M059J (cell line): ENCODE measurements around the gene CSRNP3. TPM values are rescaled to one million over a fixed set of nuclear protein-coding genes. Genes with fewer than 3 reads are reported as not detected.
A peak's percentile ranks its signal among the peaks of the same experiment; 100 is the strongest.
"Not testable (repeated sequence)": the region's sequence is repeated elsewhere in the genome, so short reads cannot be mapped to it uniquely, and the experiment has no call there.

ENCODE experiments used
- DNase-seq: peaks from one replicate; pipeline ENCODE4 v3.0.0-alpha.2; 2012; ENCODE audit warnings: low read depth
- total RNA-seq: library from RNA; depleted of rRNA; stranded (reverse); fragments of >200 nt; shearing (Covaris generic); gene quantifications from 2 replicates; pipeline ENCODE4 v1.2.3, GENCODE V29; 2014

The CSRNP3 gene
- total RNA-seq, 1 experiment from 2014 or later: 0.32 TPM

- DNase-seq: no peak
Measured at GRCh38 chr2:165587335-165587938, 117.9 kb downstream of the CSRNP3 start.

DNA sequence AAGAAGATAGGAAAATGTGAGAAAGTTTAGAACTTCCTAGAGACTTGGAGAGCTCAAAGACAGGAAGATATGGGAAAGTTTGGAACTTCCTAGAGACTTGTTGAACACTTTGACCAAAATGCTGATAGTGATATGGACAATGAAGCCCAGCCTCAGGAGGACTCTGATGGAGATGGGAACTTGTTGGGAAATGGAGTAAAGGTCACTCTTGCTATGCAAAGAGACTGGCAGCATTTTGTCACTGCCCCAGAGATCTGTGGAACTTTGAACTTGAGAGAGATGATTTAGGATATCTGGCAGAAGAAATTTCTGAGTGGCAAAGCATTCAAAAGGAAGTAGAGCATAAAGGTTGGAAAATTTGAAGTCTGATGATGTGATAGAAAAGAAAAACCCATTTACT, 121.5 kb downstream of the CSRNP3 start:
- not testable (repeated sequence) for DNase-seq

DNA sequence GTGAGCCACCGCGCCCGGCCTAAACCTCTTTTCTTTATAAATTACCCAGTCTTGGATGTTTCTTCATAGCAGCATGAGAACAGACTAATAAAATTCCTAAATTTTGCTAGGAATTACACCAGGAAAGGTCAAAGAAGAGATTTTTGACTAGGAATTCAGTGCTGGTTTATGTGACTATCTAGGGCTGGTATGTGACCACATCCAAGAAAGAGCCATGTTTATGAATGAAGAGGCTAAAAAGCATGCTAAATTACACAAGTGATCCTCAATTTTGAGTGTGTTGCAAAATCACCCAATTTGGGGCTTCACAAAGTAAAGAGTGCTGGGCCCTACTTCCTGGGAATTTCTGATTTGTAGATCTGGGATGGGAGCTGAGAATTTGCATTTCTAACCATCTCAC, 123.6 kb downstream of the CSRNP3 start:
- no peak for DNase-seq

DNA sequence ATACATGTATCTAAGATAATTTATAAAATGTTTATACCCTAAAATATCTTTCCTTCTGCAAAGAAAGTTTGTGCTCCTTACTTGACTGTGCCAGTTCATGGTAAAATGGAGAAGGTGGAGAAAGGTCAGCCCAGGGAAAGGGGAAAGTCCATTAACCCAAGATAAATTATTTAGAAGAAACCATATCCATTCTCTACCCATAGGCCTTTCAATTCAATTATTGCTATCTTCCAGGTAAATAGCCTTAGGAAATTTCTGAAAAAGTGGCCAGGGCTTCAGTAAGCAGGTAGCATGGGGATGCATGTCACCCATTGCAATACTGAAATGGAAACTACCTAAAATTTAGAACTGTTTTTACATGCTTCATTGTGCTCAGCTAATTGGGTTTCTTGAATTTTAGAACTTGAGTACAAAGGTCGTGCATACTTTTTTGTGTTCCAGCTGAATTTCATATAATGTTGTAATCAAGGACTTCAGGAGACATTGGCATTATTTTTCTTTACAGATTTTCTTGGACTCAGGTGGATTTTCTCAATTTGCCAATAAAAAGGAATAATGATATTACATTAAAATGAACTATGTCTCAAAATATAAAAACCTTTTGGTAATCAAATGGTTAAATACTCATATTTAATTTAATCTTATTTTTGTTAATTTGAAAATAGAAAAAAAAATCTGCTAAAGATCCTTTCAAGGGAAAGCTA, 124.9 kb downstream of the CSRNP3 start:
- no peak for DNase-seq

GRCh38 chr2:165594935-165595255, 125.4 kb downstream of the CSRNP3 start:
- DNase-seq: no peak

DNA sequence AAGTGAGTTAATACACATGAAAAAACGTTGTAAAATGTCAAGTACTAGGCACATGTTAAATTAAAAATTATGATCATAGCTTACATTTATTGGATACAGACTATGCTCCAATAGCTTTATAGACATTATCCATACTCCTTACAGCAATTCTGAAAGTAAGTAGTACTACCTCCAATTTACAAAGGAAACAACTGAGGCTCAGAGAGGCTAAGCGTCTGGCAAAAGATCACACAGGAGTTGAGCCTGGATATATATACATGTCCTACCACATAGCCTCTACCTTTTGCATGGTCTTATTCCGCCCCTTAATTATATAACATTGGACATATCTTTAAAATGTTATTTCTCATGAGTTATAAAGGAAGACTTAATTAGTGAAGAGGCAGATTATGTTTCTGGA, 127.3 kb downstream of the CSRNP3 start:
- DNase-seq: no peak

DNA sequence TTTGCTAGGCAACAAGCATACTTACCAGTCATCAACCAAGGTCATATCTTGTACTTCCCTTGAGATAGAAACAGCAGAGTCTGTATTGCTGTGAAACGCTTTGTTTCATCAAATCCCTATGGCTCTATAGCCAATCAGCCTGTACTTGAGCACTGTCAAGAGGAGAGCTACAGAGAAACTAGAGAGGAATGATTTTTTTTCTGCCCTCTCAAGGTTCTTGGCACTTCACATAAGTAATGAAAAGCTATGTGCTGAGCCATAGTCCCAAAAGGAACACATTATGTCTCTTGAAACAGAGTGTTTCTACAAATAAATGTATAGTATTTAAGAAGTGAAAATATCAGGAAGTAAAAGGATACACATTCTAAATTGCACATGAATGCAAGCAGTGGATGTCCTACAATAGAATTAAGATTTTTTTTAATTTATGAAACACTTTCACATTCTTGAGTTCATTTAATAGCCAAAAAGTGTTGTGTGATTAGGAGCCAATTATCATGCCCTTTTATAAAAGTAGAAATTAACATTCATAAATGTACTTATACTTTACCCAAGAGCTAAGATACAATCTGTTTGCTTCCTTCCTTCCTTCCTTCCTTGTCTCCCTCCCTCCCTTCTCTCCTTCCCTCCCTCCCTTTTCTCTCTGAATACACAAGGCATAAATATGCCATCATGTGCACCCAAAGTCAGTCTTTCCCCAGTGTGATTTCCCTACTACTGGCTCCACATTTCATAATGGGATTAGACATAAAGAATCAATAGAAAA, 131.8 kb downstream of the CSRNP3 start:
- DNase-seq: no peak

GRCh38 chr2:165601928-165602521, 132.5 kb downstream of the CSRNP3 start:
- DNase-seq: peak; percentile 58

GRCh38 chr2:165609672-165610071, 140.2 kb downstream of the CSRNP3 start:
- no peak for DNase-seq

DNA sequence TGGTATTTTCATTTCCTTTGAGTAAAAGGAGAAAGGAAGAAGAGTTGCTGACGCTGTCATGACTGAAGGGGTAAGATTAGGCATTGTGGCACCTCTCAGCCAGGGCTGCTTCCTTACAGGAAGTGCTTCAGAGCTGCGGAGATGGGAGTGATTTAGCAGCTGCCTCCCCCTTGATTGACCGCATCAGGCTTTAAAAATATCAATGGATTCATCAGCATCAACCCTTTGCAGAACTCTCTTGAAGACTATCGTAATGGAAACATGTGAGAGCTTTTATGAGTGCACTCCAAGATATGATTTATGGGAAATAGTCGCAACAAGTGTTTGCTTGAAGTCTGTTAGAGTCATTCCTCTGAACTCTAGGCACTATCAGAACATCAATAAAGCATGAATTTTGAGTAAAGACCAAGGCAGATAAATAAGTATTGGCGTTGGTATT, 141.1 kb downstream of the CSRNP3 start:
- DNase-seq: no peak

DNA sequence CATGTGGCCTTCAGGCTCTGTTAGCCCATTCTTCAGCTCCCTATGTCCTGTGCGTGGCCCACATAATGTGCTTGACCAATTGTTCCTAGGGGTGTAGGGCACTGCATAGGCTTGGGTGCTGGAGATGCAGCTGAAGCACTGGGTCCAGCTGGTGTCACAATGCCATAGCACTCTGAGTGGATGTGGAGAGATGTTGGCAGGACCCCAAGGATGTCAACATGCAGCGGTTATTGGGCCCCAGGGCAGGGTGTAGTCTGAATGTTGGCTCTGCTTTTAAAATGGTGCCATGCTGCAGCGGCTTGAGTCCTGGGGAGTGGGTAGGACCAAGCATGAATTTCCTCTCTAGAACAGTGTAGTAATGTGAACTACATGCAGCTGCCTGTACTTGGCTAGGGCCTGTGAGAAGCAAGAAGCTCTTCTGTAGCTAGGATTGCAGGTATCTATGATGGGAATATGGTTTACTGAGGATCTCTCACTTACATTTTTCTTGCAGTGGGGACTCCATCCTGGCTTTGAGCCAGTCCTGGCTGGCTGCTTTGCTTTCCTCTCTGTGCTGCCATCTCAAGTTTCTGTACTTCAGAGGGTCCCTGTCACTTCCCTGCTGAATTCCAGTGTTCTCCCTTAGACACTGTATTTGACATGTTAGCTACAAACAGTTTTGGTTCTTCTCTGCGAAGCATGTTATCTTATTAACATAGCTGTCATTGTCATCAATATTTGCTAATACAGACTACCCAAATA, 148.4 kb downstream of the CSRNP3 start:
- DNase-seq: no peak

GRCh38 chr2:165618806-165619205, 149.3 kb downstream of the CSRNP3 start:
- DNase-seq: no peak

- peak; percentile 50 for DNase-seq
Measured at GRCh38 chr2:165621086-165621560, 151.6 kb downstream of the CSRNP3 start.

- no peak for DNase-seq
Measured at GRCh38 chr2:165623161-165623560, 153.7 kb downstream of the CSRNP3 start.

DNA sequence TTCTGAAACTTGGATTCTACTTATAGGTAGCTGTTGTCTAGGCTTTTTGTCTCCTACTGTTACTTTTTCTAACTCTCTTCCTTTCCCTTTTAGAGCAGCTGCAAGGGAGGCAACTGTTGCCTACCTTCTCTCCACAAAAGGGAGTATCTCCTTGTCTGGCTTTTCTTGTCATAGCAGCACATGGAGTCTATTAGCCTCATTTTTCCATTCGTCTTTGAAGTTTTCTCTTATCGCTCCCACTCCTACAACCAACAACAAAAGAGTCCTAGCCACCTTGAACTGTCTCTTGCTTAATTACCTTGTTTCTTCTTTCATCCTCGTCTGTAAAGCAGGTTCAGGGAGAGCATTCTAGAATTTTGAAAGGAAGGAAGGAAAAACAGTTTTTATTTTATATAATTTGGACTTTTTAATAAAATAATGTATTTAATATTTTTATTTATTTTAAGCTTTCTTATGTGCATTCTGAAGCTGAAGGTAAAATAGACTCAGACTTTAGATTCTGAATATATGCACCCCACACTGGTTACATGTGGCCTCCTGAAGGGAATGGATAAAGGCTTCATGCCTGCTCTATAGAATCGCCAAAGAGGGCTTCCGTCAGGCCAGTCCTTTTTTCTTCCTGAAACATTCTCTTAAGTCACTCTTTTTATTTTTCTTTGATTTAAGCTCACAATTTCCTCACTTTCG, 154.4 kb downstream of the CSRNP3 start:
- no peak for DNase-seq

DNA sequence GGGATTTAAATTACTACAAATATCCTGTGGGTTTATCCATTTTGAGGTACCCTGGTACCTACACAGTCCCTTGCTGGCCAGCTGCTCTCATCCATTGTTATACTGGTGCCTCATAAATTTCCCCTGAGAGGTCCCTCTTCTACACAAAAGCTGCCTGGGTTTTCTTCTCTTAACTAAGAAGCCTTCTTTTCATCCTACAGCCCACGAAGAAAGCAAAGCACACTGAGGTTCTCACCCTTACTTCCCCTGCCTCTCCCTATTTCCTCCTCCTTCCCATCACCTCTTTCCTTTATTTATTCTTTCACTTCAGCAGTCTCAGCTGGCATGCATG, 154.9 kb downstream of the CSRNP3 start:
- no peak for DNase-seq

DNA sequence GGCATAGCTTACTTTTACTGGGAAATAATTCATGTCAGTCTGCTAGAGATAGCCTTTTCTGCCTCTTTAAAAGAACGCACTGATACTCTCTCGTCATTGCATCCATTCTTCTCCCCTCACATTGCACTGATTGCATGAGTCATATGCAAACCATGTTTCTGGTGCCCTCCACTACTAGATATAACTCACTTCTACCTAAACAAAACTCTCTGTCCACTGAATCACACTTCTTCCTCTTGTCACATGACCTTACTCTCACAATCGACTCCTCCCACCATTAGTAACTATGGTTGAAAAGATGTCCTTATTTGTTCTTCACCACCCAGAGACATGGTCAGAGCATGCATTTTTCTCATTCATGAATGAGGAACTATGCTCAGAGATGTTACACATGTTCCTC, 158.0 kb downstream of the CSRNP3 start:
- DNase-seq: peak; percentile 67

- DNase-seq: no peak
Measured at GRCh38 chr2:165629776-165630175, 160.3 kb downstream of the CSRNP3 start.

GRCh38 chr2:165630236-165630635, 160.7 kb downstream of the CSRNP3 start:
- DNase-seq: no peak

DNA sequence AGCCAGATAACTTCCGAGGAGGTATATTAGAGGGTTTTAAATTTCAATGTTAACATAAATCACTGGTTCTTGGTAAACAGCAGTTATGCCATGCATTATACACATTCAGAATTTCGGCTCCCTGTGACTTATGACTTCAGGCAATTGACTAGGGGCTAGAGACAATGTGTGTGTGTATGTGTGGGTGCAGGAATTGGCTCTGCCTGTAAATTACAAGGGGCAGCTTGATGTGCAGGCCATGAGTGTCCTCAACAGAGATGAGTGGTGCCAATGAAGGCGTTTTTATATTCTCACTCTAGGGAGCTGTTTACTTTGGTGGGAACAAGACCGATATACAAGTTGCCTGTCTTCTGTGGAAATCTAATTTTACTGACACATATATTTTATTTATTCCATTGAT, 161.6 kb downstream of the CSRNP3 start:
- DNase-seq: no peak

DNA sequence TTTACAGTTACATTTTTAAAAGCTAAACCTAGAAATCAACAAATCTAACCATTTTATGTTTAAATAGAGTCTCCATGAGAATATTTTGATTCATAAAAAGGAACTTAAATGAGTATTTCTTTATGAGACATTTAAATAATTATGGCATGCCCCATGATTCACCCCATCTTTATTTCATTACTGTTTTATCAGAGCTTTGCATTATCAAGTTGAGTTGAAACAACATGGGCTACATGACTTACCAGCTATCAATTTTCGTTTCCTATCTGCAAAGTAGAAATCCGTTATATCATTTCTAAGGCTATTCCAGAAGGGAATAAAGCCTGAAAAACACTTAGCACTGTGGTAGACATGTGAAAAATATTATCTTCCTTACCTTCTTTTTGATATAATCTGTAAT, 163.1 kb downstream of the CSRNP3 start:
- no peak for DNase-seq
